GM21717 (cell line): ENCODE measurements around the gene GSTT2B.
"Not testable (repeated sequence)": the region's sequence is repeated elsewhere in the genome, so short reads cannot be mapped to it uniquely, and the experiment has no call there.

Source experiments
- ATAC-seq: cut with Tn5 transposase; IDR thresholded peaks from one replicate; pipeline ENCODE4 v1.9.1; 2021; ENCODE audit warnings: mild to moderate bottlenecking, moderate library complexity; ENCODE audit not compliant: unreplicated experiment

GSTT2B gene, protein sequence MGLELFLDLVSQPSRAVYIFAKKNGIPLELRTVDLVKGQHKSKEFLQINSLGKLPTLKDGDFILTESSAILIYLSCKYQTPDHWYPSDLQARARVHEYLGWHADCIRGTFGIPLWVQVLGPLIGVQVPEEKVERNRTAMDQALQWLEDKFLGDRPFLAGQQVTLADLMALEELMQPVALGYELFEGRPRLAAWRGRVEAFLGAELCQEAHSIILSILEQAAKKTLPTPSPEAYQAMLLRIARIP

DNA sequence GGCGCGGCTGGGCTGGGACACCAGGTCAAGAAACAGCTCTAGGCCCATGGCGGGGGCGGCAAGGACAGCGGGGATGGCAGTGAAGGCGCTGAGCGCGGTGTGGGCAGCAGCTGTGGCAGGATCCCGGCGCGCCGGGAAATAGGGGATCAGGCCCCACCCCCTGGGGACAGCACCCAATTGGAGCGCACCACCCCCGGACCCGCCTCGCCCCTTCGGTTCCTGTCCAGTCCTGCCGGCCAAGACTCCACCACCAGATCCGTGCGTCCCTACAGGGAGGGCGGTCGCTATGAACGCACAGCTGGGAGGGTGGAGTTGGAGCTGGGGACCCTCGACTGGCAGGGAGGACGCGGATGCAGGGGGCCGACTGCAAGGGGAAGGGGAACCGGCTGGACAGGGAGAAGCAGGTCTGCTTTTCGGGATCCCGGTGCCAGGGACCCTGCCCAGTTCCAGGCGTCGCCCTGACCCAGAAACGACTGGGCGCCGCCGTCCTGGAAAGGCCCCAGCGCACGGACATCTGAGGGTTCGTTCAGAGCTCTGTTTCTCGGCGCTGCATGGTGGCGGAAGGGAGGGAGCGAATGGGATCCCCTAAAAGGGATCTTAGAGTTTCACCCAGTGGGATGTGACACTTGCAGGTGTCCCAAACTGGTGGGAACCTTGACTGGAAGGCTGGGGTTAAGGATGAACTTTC lies at the start of gene GSTT2B:
GSTT2B (minus strand) TSS at position 112 of the 688 bp plus-strand sequence; CDS start at position 48, 64 bp downstream.
- not testable (repeated sequence) for ATAC-seq

GRCh38 chr22:24010018-24010391 lies 49.0 kb upstream of the GSTT2B start:
- ATAC-seq, result no peak

DNA sequence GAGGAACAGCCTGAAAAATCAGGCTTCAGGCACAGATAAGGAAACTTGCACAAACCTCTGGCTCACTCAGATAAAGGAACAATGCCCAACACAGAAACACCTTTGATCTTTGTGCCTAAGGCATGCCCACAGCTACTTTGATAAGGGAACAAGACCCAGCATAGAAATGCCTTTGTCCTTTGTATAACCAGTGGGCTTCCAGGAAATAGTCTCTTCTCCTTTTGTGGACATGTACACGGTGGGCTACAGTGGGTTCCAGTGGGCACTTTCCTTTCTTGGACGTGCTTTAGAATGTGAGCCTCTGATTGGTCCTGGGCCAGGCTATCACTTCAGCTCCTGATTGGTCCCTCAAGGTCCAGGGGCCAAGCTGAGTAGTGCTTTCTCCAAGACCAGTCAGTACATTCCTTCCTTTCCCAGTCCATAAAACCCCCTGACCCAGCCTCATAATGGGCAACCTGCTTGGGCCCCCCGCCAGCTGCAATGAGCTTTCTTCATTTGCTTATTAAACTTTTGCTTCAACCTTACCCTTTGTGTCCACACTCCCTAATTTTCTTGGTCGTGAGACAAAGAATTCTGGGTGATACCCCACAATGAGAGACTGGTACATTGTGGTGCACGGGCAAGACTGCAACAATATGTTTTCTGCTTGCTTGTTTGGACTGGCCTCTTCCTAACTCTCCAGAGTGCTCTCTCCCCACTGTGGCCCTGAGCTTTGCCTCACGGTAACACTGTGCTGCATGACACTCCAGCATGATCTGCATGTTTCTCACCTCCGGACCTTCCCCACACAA lies 48.4 kb upstream of the GSTT2B start:
- ATAC-seq, result no peak

- no peak for ATAC-seq
Observed at GRCh38 chr22:24008381-24009226, 47.6 kb upstream of the GSTT2B start.

- no peak for ATAC-seq
Observed at GRCh38 chr22:24008022-24008283, 47.0 kb upstream of the GSTT2B start.

- no peak for ATAC-seq
Observed at GRCh38 chr22:24007253-24008021, 46.4 kb upstream of the GSTT2B start.

GRCh38 chr22:24006914-24007214 lies 45.9 kb upstream of the GSTT2B start:
- ATAC-seq, result no peak

- no peak for ATAC-seq
Observed at GRCh38 chr22:24006207-24006913, 45.4 kb upstream of the GSTT2B start.

GRCh38 chr22:24005201-24005600 lies 44.2 kb upstream of the GSTT2B start, which contains the start of gene GSTT4:
Gene GSTT4, minus strand, starts transcription at chr22:24005453. Its CDS starts 97 bp downstream, at chr22:24005356.
- no peak for ATAC-seq

DNA sequence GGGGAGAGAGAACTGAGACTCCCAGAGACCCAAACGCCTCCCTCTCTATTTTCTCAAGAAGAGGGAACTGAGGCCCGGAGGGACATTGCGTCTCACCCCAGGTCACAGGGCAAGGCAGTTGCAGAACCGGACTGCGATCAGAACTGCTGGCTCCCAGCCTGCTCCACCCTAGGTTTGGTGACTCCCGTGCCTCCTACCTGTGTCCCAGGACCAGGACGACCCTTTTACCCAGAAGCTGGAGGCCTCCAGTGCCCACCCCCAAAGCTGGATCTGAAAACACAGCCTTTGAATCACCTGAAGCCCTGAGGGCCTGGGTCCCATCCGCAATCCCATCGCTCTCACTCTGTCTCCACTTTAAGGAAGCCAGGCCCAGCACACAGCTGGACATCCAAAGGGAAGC lies 42.9 kb upstream of the GSTT2B start:
- ATAC-seq, result no peak

- ATAC-seq, result no peak
Observed at GRCh38 chr22:24002851-24003250, 41.9 kb upstream of the GSTT2B start.

GRCh38 chr22:24002272-24002671 lies 41.3 kb upstream of the GSTT2B start:
- ATAC-seq, result no peak

DNA sequence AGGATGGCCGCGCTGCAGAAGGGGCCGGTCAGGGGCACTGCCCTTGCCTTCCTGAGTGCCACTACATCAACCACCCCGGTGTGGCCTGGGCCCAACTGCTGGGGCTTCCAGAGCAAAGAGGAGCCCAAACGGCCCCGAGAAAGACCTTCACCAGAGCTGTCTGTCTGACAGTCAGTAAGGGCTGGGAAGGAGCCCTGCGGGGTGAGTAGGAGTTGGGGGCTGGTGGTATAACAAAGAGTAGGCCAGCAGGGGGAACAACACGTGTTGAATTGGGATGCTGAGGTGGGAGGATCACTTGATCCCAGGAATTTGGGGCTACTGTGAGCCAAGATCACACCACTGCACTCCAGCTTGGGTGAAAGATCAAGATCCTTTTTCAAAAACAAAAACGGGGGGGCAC lies 40.3 kb upstream of the GSTT2B start:
- ATAC-seq, result no peak

DNA sequence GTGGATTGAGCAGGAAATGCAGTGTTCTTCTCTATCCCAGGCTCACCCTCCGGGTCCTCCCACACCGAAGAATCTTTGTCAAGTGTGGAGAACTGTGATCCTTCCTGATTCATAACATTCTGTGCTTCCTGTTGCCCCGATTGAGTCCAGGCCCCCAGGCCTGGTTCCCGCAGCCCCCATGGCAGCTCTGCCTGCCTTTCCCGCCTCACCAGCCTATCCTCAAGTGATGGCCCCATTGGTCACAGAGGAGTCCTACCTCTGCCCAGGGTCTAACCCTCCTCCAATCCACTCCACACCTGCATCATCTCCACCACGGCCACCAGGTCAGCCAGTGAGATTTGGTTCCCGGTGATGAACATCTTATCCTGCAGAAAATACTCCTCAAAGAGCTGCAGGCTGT lies 38.8 kb upstream of the GSTT2B start:
- ATAC-seq, result not testable (repeated sequence)

DNA sequence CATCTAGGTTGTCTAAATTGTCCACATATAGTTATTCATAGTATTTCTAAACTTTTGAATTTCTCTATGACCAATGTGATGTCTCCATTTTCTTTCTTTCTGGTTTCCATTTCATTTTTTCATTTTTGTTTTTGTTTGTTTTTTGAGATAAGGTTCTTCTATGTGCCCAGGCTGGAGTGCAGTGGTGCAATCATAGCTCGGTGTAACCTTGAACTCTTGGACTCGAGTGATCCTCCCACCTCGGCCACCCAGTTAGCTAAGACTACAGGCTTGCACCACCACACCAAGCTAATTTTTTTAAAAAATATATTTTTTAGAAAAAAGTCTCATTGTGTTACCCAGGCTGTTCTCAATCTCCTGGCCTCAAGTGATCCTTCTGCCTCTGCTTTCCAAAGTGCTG lies 36.1 kb upstream of the GSTT2B start:
- no peak for ATAC-seq

DNA sequence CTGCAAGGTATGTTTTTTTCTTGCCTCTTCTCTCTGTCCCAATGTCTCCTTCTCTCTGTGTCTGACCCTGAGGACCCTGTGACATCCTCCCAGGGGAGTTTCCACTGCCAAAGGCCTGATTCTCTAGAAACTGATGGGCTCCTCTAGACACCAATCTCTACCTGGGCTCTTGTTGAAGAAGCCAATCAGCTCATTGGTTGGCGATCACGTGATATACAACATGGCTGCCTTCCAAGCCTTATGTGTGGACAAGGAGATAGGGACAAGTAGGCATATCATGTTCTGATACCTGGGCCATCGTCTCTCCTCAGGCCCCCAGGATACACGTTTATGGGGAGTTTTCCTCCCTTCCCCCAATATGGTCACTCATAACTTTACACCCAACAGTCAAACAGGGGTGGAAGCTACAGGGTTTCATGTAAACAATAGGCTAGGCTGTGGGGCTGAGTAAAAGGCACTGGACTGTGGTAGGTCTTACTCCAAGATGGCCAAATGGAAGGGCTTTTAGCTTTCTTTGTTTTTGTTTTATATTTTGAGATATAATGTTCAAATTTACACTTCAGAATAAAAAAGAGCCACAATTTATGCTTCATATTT lies 32.7 kb upstream of the GSTT2B start:
- not testable (repeated sequence) for ATAC-seq

GRCh38 chr22:23993080-23993479 lies 32.1 kb upstream of the GSTT2B start:
- ATAC-seq, result not testable (repeated sequence)

DNA sequence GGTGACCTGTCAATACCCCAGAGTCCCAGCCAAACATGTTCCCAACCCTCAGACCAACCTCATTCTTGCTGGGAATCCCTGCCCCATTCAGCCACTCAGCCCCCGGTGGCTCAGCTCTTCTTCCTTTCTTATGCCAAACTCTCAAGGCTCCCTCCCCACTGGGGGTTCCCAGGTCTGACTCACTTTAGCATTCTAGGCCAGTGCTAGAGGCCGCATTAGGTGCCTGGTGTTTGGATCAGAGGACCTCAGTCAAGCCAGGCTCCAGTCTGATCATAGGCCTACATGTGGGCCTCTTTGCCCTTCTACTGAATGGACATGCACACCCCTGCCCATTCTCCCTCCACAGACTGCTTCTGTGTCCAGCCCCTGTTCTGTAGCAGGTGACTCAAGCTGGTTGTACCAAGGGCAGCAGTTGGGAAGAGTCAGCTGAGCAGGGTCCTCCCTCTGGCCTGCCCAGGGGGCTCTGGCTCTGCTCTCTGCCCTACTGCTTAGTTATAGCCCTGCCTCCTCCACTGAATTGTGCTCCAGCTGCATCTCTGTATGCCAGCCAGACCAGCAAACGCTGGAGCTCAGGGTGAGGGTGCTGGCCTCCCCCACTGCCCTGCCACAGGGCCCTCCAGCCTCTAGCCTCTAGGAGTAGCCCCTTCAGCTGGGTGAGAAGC lies 28.7 kb upstream of the GSTT2B start:
- not testable (repeated sequence) for ATAC-seq
